IgD-negative memory B cell (primary cell): Measurements from ENCODE around the gene ZNF660. TPM values are rescaled to one million over a fixed set of nuclear protein-coding genes. Genes with fewer than 3 reads are reported as not detected.

ENCODE experiments used
- polyA plus RNA-seq: library from polyadenylated mRNA; unstranded; fragments of 300-500 nt; fragmentation: Illumina TruSeq; gene quantifications from one replicate; pipeline ENCODE4 v1.2.3, GENCODE V29; 2021

ZNF660 gene
- polyA plus RNA-seq, 1 donor from 2014 or later = not detected

Other genes with a start within 250 kb of the ZNF660 start
- 8.5 TPM for gene TCAIM, start 246.2 kb upstream of the ZNF660 start, polyA plus RNA-seq
- gene ZNF445, start 107.3 kb upstream of the ZNF660 start, polyA plus RNA-seq = 2.7 TPM
- 1.8 TPM for gene ZKSCAN7, start 29.8 kb upstream of the ZNF660 start, polyA plus RNA-seq
- 5.9 TPM for gene ZNF197, start 40.1 kb downstream of the ZNF660 start, polyA plus RNA-seq
- gene ZNF35, start 63.8 kb downstream of the ZNF660 start, polyA plus RNA-seq = 6.9 TPM
- gene ZNF502, start 127.7 kb downstream of the ZNF660 start, polyA plus RNA-seq = 1.9 TPM
- gene ZNF501, start 144.7 kb downstream of the ZNF660 start, polyA plus RNA-seq = 2.0 TPM
- gene KIAA1143, start 176.7 kb downstream of the ZNF660 start, polyA plus RNA-seq = 38.7 TPM
- 0.60 TPM for gene KIF15, start 176.8 kb downstream of the ZNF660 start, polyA plus RNA-seq